IPS-20b (cell line): Measurements from ENCODE around the gene CADPS.
A peak's percentile ranks its signal among the peaks of the same experiment; 100 is the strongest.

Experiments
- H3K27ac ChIP-seq: one replicate; pipeline ENCODE4 v1.5.1; 2013; ENCODE audit warnings: low read length
- H3K27me3 ChIP-seq: 2 replicates; pipeline ENCODE4 v1.6.1; 2013; ENCODE audit warnings: mild to moderate bottlenecking, low read length, inconsistent platforms; ENCODE audit not compliant: insufficient read depth
- H3K36me3 ChIP-seq: 2 replicates; pipeline ENCODE4 v1.6.1; 2013; ENCODE audit warnings: low read depth, mild to moderate bottlenecking, inconsistent platforms, low read length, moderate library complexity; ENCODE audit not compliant: insufficient read depth
- H3K4me1 ChIP-seq: 2 replicates; pipeline ENCODE4 v1.6.1; 2013; ENCODE audit warnings: mild to moderate bottlenecking, control low read depth, inconsistent platforms, low read length, moderate library complexity; ENCODE audit not compliant: insufficient read depth
- H3K4me3 ChIP-seq: 2 replicates; pipeline ENCODE4 v1.5.1; 2013; ENCODE audit warnings: mild to moderate bottlenecking, low read length, inconsistent platforms
- H3K9ac ChIP-seq: 2 replicates; pipeline ENCODE4 v1.6.1; 2013; ENCODE audit warnings: low read depth, mild to moderate bottlenecking, inconsistent platforms, low read length, moderate library complexity
- H3K9me3 ChIP-seq: 2 replicates; pipeline ENCODE4 v1.6.1; 2013; ENCODE audit warnings: mild to moderate bottlenecking, low read depth, low read length, inconsistent platforms; ENCODE audit not compliant: insufficient read depth

Gene CADPS

DNA sequence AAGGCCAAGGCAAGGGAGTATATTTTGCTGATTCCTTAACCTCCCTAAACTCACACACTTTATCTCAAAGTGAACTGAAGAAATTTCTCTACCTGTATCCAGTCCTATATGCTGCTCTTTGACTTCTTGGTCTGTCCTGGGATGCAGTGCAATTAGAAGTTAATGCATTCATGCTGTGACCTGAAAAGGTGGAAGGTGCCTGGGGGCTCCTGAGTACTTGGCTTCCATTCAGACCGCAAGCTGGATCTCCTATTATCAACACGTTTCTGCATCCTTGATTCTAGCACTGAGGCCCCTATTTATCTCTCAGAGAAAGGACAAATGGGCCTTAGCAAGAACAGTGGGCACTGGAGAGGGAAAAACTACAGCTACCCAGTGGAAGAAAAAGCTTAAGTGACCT is 17.7 kb upstream of the CADPS start:
- no peak overlapping the region for H3K9ac ChIP-seq
- H3K36me3 ChIP-seq, result no peaks in the 10 kb centered on the region
- no peaks in the 10 kb centered on the region for H3K27me3 ChIP-seq
- peaks cover 2% of the 10 kb centered on the region; the same call in 1 of the 2 replicates for H3K4me1 ChIP-seq
- H3K4me3 ChIP-seq, result no peak overlapping the region
- no peaks in the 10 kb centered on the region; the same call in 1 of the 2 replicates for H3K9me3 ChIP-seq
- no peak overlapping the region for H3K27ac ChIP-seq

DNA sequence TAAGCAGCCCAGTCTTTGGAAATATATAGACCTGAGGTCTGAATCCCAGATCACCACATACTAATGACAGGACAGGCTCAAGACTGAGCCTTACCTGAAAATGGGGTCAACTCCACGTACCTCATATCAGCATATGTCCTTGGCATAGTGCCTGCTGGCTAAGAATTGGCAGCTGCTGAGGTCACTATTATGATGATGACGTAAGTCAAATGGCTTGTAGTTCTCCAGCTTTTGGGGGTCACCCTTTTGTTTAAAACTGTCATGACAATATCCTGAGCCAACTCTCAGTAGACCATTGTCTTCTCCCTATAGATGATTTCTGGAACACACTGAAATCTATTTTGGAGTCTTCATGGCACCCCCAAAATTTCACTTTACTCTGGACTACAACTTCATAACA is 16.8 kb upstream of the CADPS start:
- H3K9ac ChIP-seq, result no peak overlapping the region
- H3K27ac ChIP-seq, result no peak overlapping the region
- no peaks in the 10 kb centered on the region for H3K36me3 ChIP-seq
- no peaks in the 10 kb centered on the region; the same call in 1 of the 2 replicates for H3K9me3 ChIP-seq
- no peak overlapping the region for H3K4me3 ChIP-seq
- H3K27me3 ChIP-seq, result no peaks in the 10 kb centered on the region
- H3K4me1 ChIP-seq, result peaks cover 4% of the 10 kb centered on the region; the same call in 1 of the 2 replicates

DNA sequence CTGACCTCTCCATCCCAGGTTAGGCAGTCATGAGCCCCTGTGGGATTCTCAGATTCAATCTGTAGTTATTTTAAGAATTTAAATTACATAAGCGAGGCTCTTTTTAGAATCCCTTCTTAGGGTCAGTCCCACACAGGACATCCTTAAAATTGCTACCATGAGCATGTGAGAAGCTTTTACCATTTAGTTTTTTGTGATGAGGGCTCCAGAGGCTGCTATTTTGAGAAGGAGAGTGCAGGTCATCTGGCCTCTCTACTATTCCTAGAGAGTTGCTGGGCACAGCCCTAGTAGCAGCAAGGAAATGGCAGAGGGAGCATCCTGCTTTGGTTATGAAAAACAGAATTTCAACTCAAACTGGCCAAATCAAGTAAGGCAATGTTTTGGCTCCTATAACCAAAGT is 13.6 kb upstream of the CADPS start:
- Histone ChIP-seq H3K4me1 (peaks cover 23% of the 10 kb centered on the region), H3K27ac (no peak overlapping the region), H3K9ac (no peak overlapping the region), H3K36me3 (no peaks in the 10 kb centered on the region), H3K9me3 (no peaks in the 10 kb centered on the region), H3K27me3 (no peaks in the 10 kb centered on the region), H3K4me3 (no peak overlapping the region)

DNA sequence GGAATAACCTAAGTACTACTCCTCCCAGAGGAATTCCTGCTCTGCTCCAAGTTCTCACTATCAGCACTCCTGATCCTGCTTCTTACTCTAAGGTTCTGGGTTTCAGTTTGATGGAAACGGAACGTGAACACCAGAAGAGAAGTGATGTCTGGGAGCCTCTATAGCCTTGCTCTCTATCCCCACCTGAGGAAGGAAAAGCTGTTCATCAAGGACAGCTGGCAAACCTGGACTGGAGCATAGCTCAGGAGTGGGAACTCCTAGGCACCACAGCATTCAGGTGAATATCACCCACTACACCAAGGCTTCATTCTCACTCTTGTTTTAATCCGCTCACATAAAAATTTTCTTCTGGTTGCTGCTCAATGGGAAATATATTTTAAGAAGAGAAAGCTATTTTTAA is 13.0 kb upstream of the CADPS start:
- Histone ChIP-seq H3K9ac (no peak overlapping the region), H3K4me1 (peaks cover 29% of the 10 kb centered on the region), H3K27me3 (no peaks in the 10 kb centered on the region), H3K36me3 (no peaks in the 10 kb centered on the region), H3K27ac (no peak overlapping the region), H3K9me3 (no peaks in the 10 kb centered on the region), H3K4me3 (0 out of 2 replicates have a peak overlapping the region, but pooled peaks have one; percentile 28)

DNA sequence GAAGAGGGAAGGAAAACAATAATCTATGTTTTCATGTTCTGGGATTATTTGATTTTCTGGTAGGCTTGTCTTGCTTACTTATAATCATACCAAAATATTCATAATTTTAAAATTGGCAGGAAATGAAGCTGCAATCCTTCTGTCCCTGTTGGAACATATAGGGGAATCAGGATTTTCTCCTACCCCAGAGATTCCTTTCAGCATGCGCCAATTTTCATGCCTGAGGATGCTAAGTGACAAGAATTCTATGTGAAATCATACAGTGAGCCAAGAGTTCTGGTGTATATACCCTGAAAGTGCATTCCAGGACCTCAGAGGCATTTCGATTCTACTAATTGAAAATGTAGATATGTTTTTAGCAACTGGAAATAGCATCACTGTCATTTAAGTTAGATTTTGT is 9.9 kb upstream of the CADPS start:
- peaks cover 36% of the 10 kb centered on the region for H3K4me1 ChIP-seq
- H3K36me3 ChIP-seq, result no peaks in the 10 kb centered on the region
- H3K4me3 ChIP-seq, result no peak overlapping the region
- H3K27me3 ChIP-seq, result no peaks in the 10 kb centered on the region
- peak overlapping the region; percentile 23; the same call in 1 of the 2 replicates for H3K9ac ChIP-seq
- peak overlapping the region; percentile 78 for H3K27ac ChIP-seq
- no peaks in the 10 kb centered on the region for H3K9me3 ChIP-seq

DNA sequence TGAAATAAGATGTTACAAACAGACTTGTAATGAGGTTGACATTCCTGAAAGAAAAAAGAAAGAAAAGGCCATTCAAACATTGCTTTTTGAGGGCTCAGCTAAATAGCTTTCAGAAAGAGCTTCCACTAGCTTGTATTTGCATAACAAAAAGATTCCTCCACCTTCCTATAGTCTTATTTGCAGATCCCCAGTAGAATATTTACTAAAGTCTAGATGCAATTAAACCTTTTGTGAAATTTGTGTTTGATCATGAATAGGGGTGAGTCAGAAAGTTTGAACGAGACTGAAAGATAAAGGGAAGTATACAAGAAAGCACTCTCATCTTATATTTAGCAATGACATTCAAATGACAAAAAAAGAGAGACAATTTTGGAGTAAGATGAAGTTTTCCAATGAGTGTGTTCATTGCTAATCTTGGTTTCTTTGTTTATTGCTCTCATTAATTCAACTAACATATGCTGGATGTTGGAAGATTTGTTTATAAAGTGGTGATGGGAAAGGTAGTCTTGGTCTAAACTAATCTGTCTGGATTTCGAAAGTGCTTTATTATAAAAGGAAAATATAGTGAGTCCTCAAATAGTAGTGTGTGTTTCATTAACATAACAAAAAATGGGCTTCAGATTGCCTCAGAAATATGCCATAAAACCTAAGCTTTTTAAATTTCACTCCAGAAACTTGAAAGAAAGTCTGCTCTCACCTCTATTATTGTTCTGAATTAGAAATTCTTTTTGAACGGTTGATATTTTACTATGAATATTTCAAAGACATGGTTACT is 9.1 kb upstream of the CADPS start:
- Histone ChIP-seq H3K36me3 (no peaks in the 10 kb centered on the region), H3K4me1 (peaks cover 36% of the 10 kb centered on the region), H3K27ac (peak overlapping the region; percentile 78), H3K27me3 (no peaks in the 10 kb centered on the region), H3K9me3 (no peaks in the 10 kb centered on the region), H3K9ac (peak overlapping the region; percentile 23; the same call in 1 of the 2 replicates), H3K4me3 (peak overlapping the region; percentile 45)

DNA sequence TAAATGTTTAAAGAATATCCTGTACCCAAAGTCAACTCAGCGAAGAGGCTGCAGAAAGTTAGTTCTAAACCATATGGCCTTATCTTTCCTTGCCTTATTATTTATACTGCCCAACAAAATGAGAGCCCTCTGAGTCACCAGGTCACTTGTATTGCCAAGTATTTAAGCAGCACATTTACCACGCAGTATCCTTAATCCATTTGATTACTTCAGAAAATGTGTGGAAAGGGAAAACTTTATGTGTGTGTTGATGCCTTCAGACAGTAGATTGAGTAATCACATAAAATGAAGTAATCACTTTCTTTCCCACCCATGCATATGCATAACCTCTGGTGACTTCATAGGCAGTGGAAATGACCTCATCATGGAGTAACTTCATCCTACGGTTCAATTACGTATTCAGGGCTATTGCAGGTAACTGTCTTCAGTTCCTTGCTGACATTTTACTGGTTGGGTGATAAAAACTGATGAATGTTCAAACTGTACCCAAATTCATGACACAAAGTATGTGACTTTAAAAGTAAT is 7.5 kb upstream of the CADPS start:
- Histone ChIP-seq H3K27ac (peak overlapping the region; percentile 58), H3K4me3 (no peak overlapping the region), H3K27me3 (no peaks in the 10 kb centered on the region), H3K36me3 (no peaks in the 10 kb centered on the region), H3K9me3 (no peaks in the 10 kb centered on the region), H3K4me1 (peaks cover 32% of the 10 kb centered on the region), H3K9ac (peak overlapping the region; percentile 3; the same call in 1 of the 2 replicates)

DNA sequence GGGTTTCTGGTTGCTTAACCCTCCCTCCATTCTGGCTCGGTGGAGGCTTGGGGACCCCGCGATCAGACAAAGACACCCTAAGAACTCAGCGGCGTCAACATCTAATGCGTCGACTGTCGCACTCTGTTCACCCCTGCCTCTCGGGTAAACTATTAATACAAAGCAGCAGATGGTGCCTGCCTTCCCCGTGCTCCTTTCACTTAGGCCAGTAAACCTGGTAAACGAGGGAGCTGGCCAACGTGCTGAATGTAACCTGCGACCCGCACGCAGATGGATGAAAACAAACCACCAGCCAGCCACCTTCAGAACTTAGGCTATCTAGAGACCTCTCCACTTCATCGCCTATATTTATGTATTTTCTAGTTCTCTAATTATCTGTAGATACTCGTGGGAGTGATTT is 848 bp upstream of the CADPS start:
- H3K27me3 ChIP-seq, result peaks cover 11% of the 10 kb centered on the region
- H3K27ac ChIP-seq, result no peak overlapping the region
- no peaks in the 10 kb centered on the region for H3K9me3 ChIP-seq
- H3K9ac ChIP-seq, result no peak overlapping the region; the same call in 1 of the 2 replicates
- H3K4me1 ChIP-seq, result peaks cover 5% of the 10 kb centered on the region; the same call in 1 of the 2 replicates
- H3K4me3 ChIP-seq, result peak overlapping the region; percentile 86
- H3K36me3 ChIP-seq, result no peaks in the 10 kb centered on the region

DNA sequence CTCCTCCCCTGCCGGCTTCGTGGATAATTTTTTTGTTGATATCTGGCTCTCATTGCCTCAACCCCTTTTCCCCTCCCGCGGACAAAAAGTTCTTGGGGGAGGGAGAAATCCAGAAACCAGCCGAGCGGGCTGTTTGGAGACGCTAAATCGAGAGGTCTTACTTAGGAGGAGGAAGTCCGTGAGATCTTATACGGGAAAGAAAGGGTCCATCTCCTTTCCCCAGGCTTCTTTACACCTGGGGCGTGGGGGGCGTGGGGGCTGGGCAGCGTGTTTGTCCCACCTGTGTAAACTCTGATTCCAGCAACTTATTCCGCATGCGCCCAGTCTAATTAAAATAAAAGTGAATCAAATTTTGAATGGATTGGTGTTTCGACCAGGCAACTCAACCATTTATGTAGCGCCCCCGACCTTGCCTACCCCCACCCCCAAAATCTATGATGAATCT is 364 bp upstream of the CADPS start:
- peak overlapping the region; percentile 60; the same call in 1 of the 2 replicates for H3K9ac ChIP-seq
- H3K27ac ChIP-seq, result no peak overlapping the region
- H3K4me1 ChIP-seq, result peaks cover 5% of the 10 kb centered on the region; the same call in 1 of the 2 replicates
- peaks cover 11% of the 10 kb centered on the region for H3K27me3 ChIP-seq
- H3K9me3 ChIP-seq, result no peaks in the 10 kb centered on the region
- H3K36me3 ChIP-seq, result no peaks in the 10 kb centered on the region
- H3K4me3 ChIP-seq, result peak overlapping the region; percentile 86

DNA sequence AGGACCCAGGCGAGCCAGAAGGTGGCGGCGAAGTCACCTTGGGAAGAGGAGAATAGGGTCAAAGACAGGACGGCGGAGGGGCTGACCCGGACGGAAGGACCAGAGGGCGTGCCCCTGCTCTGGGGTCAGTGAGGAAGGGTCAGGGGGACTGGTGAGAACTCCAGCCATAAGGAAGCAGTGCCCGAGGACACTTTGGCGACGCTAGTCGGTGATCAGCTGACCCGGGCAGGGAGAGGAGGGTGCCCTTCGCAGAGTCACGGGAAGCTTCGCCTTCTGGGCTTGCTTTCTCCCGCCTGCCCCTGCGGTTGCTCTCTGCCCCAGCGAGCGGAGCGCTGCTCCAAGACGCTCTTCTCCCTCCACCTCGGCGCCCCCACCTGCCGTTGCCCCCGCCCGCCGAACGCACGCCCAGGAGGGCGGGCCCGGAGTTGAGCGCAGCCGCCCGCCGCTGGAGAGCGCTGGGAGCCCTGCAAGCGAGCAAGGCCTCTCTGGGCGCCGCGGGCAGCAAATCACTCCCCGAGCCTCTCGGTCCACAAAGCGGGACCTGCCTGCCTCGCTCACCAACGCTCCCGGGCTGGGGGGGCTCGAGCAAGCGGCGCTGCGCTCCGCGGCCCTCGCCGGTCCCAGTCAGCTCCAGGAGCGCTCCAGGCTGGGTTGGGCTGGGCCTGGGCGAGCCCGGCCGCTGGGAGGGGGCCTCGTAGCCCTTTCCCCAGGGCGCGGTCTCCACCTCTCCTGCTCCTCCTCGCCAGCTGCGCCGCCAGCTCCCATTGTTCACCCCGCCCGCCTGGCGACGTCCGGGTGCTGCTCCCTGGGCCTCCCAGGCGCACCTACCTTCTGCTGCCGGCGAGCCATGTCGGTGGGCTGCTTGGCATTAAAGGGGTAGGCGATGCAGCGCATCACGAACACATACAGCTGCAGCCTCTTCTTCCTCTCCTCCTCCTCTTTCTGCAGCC is 1.2 kb downstream of the CADPS start:
- Histone ChIP-seq H3K9ac (peak overlapping the region; percentile 63; the same call in 1 of the 2 replicates), H3K27ac (no peak overlapping the region), H3K36me3 (no peaks in the 10 kb centered on the region), H3K27me3 (peaks cover 11% of the 10 kb centered on the region), H3K9me3 (no peaks in the 10 kb centered on the region), H3K4me3 (peak overlapping the region; percentile 83), H3K4me1 (peaks cover 5% of the 10 kb centered on the region; the same call in 1 of the 2 replicates)

DNA sequence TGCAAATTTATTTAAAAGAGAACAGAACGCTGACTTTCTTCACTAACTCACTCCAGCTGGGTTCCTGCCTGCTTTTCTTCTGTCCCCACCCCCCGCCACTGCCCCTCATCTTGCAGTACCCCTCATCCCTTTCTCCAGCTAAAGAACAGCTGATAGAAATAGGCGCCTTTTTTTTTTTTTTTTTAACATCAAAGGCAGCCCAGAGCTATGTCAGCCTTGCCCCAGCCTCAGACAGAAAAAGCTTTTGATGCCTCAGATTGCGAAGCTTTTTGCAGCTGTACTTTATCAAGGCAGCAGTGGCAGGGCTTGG is 1.8 kb downstream of the CADPS start:
- peaks cover 5% of the 10 kb centered on the region; the same call in 1 of the 2 replicates for H3K4me1 ChIP-seq
- H3K36me3 ChIP-seq, result no peaks in the 10 kb centered on the region
- peak overlapping the region; percentile 40; the same call in 1 of the 2 replicates for H3K9ac ChIP-seq
- no peaks in the 10 kb centered on the region for H3K9me3 ChIP-seq
- H3K27ac ChIP-seq, result no peak overlapping the region
- H3K4me3 ChIP-seq, result peak overlapping the region; percentile 83
- H3K27me3 ChIP-seq, result peaks cover 11% of the 10 kb centered on the region
